Measurements from ENCODE around the gene OR8B4.
"Not testable (repeated sequence)": the region's sequence is repeated elsewhere in the genome, so short reads cannot be mapped to it uniquely, and the experiment has no call there.

Gene OR8B4

DNA sequence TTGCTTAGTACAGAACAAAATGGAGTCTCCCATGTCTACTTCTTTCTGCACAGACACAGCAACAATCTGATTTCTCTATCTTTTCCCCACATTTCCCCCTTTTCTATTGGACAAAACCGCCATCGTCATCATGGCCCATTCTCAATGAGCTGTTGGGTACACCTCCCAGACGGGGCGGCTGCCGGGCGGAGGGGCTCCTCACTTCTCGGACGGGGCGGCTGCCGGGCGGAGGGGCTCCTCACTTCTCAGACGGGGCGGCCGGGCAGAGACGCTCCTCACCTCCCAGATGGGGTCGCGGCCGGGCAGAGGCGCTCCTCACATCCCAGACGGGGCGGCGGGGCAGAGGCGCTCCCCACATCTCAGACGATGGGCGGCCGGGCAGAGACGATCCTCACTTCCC is 21.5 kb downstream of the OR8B4 start:
- DNase-seq: not testable (repeated sequence)

DNA sequence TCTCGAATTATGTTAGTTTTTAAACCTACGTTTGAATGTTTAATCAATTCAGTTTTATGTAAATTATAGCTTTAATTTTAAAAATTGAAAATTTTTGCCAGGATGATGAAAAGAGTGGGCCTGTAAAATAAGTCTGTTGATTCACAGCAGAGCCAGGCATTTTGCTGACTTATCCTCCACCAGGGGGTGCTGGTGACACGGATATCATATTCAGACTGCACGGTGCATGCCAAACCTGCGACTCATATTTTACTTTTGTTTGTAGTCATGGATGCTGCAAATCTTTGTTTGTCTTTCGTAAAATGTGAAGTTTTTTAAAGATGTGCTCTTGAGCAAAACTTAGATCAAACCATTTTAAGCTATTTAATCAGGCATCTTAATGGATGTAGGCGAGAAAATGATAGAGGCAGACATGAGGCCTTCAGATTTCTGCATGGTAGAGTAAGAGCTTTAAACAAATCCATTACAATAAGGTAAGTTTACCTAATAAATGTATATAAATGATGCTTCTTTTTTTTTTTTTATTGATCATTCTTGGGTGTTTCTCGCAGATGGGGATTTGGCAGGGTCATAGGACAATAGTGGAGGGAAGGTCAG is 22.2 kb downstream of the OR8B4 start:
- peak; percentile 37 to 41 for DNase-seq

DNA sequence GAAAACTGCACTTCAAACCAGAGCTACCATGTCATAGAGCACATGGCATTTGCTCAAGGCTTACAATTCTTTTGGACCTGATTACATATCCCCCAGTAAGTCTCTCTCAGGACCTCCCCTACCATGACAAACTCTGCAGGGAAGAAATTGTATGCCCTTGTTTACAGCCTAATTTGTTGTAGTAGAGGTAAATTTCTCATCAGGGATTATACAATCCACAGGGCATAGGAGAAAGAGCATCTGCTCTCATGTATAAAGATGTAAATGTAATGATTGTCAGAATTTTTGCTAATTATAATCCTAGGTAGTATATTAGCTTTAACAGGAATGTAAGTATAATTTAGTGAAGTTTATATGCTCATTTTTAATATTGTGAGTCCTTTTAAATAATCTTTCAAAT is 25.7 kb downstream of the OR8B4 start, which contains the start of gene OR8B3:
Gene OR8B3, minus strand, starts transcription at position 101 of the 400 bp plus-strand sequence. CDS start 1,673 bp downstream, outside the sequence.
- DNase-seq: no peak

DNA sequence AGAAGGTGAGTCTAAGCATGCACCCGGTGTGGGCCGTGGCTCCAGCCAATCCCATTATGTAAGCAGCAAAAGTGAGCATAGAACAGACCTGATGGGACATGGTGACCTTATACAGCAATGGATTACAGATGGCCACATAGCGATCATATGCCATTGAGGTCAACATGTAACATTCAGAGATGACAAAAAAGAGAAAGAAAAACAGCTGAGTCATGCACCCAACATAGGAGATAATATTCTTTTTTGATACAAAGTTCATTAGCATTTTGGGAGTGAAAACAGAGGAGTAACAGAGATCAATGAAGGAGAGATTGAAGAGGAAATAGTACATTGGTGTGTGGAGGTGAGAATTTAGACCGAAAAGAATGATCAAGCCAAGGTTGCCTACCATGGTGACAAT is 27.8 kb downstream of the OR8B4 start:
- not testable (repeated sequence) for DNase-seq

DNA sequence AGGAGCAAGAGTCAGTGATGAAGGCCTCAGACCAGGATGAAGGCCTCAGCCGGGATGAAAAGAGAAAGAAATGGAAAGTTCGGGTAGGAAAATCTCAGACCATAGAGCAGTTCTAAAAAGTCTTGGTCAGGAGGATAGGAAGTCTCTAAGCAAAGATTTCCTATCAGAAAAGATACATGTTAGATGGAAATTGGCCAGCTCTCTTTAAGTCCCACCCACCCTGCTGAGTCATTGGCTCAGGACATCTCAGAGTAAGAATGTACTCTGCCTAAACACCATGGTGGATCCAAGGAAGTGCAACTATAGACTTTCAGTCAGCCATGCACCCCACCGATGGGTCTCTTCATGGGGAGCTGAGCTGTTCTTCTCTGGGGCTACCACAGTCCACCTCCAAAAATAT is 30.3 kb downstream of the OR8B4 start:
- no peak for DNase-seq

DNA sequence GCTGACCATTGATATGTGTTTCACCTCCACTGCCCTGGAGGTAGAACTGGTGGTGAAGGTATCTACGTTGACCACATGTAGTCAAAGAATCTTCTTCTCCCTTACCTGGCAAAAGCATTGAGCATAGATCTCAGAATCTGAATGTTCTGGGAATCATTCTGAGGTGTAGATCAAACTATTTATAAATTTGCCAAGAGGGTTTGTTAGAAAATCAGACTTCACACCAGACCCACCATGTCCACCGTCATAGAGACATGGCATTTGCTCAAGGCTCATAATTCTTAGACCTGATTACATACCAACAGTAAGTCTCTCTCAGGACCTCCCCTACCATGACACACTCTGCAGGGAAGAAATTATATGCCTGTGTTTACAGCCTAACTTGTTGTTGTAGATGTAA is 40.3 kb downstream of the OR8B4 start, which contains the start of gene OR8B2:
Gene OR8B2, minus strand, starts transcription at position 101 of the 400 bp plus-strand sequence. CDS start 1,156 bp downstream, outside the sequence.
- DNase-seq: no peak

DNA sequence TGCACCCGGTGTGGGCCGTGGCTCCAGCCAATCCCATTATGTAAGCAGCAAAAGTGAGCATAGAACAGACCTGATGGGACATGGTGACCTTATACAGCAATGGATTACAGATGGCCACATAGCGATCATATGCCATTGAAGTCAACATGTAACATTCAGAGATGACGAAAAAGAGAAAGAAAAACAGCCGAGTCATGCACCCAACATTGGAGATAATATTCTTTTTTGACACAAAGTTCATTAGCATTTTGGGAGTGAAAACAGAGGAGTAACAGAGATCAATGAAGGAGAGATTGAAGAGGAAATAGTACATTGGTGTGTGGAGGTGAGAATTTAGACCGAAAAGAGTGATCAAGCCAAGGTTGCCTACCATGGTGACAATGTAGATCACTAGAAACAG is 41.8 kb downstream of the OR8B4 start:
- DNase-seq: not testable (repeated sequence)

DNA sequence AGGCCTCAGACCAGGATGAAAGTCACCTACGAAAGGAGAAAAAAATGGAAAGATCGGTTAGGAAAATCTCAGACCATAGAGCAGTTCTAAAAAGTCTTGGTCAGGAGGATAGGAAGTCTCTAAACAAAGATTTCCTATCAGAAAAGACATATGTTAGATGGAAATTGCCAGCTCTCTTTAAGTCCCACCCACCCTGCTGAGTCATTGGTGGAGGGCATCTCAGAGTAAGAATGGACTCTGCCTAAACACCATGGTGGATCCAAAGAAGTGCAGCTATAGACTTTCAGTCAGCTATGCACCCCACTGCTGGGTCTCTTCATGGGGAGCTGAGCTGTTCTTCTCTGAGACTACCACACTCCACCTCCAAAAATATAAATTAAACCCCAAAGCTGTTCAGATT is 44.1 kb downstream of the OR8B4 start:
- no peak for DNase-seq

DNA sequence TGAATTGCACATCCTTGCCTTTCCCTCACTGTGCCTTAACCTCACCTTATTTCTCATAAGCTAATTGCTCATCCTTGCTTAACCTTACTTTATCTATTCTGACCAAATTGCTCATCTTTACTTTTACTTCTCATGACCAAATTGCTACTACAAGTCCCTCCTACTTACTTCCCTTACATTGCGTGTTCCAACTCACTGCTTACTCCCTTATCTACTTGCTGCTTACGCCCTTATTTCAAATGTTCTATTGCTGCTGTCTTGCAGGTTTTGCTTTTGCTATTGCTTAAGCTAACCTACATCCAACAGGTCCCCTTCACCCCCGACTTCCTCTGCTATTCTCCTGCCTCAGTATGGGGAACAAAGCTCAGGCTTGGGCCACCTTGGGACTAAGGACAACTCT is 48.4 kb downstream of the OR8B4 start:
- DNase-seq: no peak
